Measurements from ENCODE around the gene VDAC2.

GRCh38 chr10:75265856-75266255 is 55.3 kb downstream of the VDAC2 start:
- TF ChIP-seq POLR2AphosphoS5 (IDR thresholded peaks at IDR 0.05; ENCODE audit: low read depth, low read length) (no peak), POLR2A (IDR thresholded peaks at IDR 0.05; ENCODE audit: low read depth, low read length) (no peak), TAF1 (IDR thresholded peaks at IDR 0.05; ENCODE audit: low read depth, low read length) (no peak)

Measured in GM12891 (cell line).